AG04450 (cell line): ENCODE measurements around the gene SDR9C7. TPM values are rescaled to one million over a fixed set of nuclear protein-coding genes. Genes with fewer than 3 reads are reported as not detected.
"Not testable (repeated sequence)": the region's sequence is repeated elsewhere in the genome, so short reads cannot be mapped to it uniquely, and the experiment has no call there.

ENCODE experiments used
- CTCF ChIA-PET: fragments of 300-600, 350-600 bp; formaldehyde crosslinking; extraction: SDS; loops from one replicate; lab custom pipeline; 2022; ENCODE audit warnings: antibody characterized with exemption, inconsistent platforms; lab: Charles Lee
- POLR2A ChIA-PET: fragments of 350-600 bp; formaldehyde crosslinking; extraction: SDS; loops from one replicate; lab custom pipeline; 2021; ENCODE audit warnings: antibody characterized with exemption, inconsistent platforms; lab: Yijun Ruan, JAX
- DNase-seq: peaks from one replicate; pipeline ENCODE4 v3.0.0-alpha.2; 2011; ENCODE audit warnings: low read depth, low spot score
- H3K27ac ChIP-seq: one replicate; pipeline ENCODE4 v1.5.1; 2012; ENCODE audit warnings: low read depth, low read length, control low read depth
- H3K27me3 ChIP-seq: one replicate; pipeline ENCODE4 v1.6.0; 2012; ENCODE audit warnings: low read length; ENCODE audit not compliant: control insufficient read depth, insufficient read depth
- H3K4me3 ChIP-seq: 2 replicates; pipeline ENCODE4 v1.5.1; 2011; ENCODE audit warnings: mild to moderate bottlenecking, low read depth, low read length, control low read depth
- H3K9me3 ChIP-seq: 2 replicates; pipeline ENCODE4 v1.5.1; 2012; ENCODE audit warnings: low read length; ENCODE audit not compliant: control insufficient read depth, insufficient read depth
- CTCF ChIP-seq: IDR thresholded peaks from 2 replicates; pipeline ENCODE4 v1.5.1; 2011; ENCODE audit warnings: low read depth, low read length, control low read depth, inconsistent platforms
- polyA plus RNA-seq: library from polyadenylated mRNA; depleted of rRNA; stranded (reverse); fragments of >200 nt; gene quantifications from 2 replicates; pipeline ENCODE4 v1.2.3, GENCODE V29; 2011

Gene SDR9C7
- polyA plus RNA-seq, 1 experiment, result not detected

- ChIA-PET CTCF (no interaction called here), POLR2A (no interaction called here)
- no peak for DNase-seq
- TF ChIP-seq CTCF, result no peak
- no peak overlapping the region for H3K4me3 ChIP-seq
- H3K27me3 ChIP-seq, result no peaks in the 10 kb centered on the region
- H3K27ac ChIP-seq, result no peak overlapping the region
- no peaks in the 10 kb centered on the region for H3K9me3 ChIP-seq
These were observed 48.9 kb downstream of the SDR9C7 start for GRCh38 chr12:56885316-56885715.

GRCh38 chr12:56884421-56884820 lies 49.8 kb downstream of the SDR9C7 start:
- CTCF ChIA-PET, result no interaction called here
- Histone ChIP-seq H3K27ac (no peak overlapping the region), H3K27me3 (no peaks in the 10 kb centered on the region), H3K4me3 (no peak overlapping the region), H3K9me3 (no peaks in the 10 kb centered on the region; the same call in 1 of the 2 replicates)
- no peak for DNase-seq
- no peak for TF ChIP-seq CTCF
- POLR2A ChIA-PET, result no interaction called here

DNA sequence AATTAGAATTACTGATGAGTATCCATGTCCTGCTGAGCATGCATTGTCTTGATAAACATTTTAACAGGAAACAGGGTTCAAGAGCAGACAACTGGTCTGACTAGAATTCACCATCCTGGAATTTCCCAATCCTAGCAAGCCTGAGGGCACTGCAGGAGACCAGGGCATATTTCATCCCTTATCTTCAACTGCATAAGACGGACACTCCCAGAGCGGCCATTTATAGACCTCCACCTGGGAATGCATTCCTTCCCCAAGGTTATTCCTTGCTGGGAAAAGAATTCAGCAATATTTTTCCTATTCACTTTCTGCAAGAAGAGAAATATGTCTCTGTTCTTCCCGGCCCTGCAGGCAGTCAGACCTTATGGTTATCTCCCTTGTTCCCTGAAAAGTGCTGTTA lies 51.8 kb downstream of the SDR9C7 start:
- H3K4me3 ChIP-seq, H3K27ac ChIP-seq, H3K27me3 ChIP-seq, H3K9me3 ChIP-seq, DNase-seq, CTCF ChIA-PET, POLR2A ChIA-PET: not testable (repeated sequence)

- Histone ChIP-seq H3K4me3 (no peak overlapping the region), H3K9me3 (no peaks in the 10 kb centered on the region; the same call in 1 of the 2 replicates), H3K27me3 (peaks cover 5% of the 10 kb centered on the region), H3K27ac (no peak overlapping the region)
- ChIA-PET POLR2A (no interaction called here), CTCF (no interaction called here)
- TF ChIP-seq CTCF, result no peak
- DNase-seq, result no peak
These were observed 53.8 kb downstream of the SDR9C7 start for GRCh38 chr12:56880125-56880992.

DNA sequence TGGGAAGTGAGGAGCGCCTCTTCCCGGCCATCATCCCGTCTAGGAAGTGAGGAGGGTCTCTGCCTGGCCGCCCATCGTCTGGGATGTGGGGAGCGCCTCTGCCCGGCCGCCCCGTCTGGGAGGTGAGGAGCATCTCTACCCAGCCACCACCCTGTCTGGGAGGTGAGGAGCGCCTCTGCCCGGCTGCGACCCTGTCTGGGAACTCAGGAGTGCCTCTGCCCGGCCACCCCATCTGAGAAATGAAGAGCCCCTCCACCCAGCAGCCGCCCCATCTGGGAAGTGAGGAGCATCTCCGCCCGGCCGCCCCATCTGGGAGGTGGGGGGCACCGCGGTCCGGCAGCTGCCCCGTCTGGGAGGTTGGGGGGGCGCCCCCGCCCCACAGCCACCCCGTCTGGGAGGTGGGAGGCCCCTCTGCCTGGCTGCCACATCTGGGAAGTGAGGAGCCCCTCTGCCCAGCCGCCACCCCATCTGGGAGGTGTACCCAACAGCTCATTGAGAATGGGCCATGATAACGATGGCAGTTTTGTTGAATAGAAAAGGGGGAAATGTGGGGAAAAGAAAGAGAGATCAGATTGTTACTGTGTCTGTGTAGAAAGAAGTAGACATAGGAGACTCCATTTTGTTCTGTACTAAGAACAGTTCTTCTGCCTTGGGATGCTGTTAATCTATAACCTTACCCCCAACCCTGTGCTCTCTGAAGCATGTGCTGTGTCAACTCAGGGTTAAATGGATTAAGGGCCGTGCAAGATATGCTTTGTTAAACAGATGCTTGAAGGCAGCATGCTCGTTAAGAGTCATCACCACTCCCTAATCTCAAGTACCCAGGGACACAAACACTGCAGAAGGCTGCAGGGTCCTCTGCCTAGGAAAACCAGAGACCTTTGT lies 54.7 kb downstream of the SDR9C7 start:
- CTCF ChIA-PET, H3K27ac ChIP-seq, H3K4me3 ChIP-seq, H3K9me3 ChIP-seq, DNase-seq, POLR2A ChIA-PET, H3K27me3 ChIP-seq: not testable (repeated sequence)

DNA sequence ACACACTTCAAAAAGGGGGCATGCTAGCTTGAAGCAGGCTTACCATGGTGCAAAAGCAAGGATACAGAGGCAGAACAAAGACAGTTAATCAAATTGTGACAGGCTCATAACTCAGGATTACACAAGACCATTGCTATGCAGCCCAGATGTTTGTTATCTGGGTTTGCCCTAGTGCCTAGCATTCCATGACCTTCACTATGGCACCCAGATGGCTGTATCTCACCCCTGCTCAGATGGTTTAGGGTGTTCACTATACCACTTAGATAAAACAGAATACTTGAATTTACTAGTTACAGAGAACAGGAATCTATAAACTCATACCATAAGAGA lies 56.2 kb downstream of the SDR9C7 start:
- TF ChIP-seq CTCF, result no peak
- CTCF ChIA-PET, result no interaction called here
- Histone ChIP-seq H3K4me3 (no peak overlapping the region), H3K27ac (no peak overlapping the region), H3K27me3 (peaks cover 9% of the 10 kb centered on the region), H3K9me3 (no peaks in the 10 kb centered on the region; the same call in 1 of the 2 replicates)
- DNase-seq, result no peak
- POLR2A ChIA-PET, result no interaction called here
